Bronchial epithelial cell (primary cell): Measurements from ENCODE around the gene SLC35D3. TPM values are rescaled to one million over a fixed set of nuclear protein-coding genes. Genes with fewer than 3 reads are reported as not detected.

Experiments
- DNase-seq: peaks from one replicate; pipeline ENCODE4 v3.0.0-alpha.2; 2010; ENCODE audit warnings: low read depth
- FAIRE-seq: peaks from 2 replicates; lab custom pipeline; 2011; peaks lifted over from hg19 to GRCh38; lab: Jason Lieb, UNC
- H3K27me3 ChIP-seq: 2 replicates; pipeline ENCODE4 v1.5.1; 2011; ENCODE audit warnings: low read length; ENCODE audit not compliant: control insufficient read depth, insufficient read depth
- H3K36me3 ChIP-seq: 2 replicates; pipeline ENCODE4 v1.5.1; 2011; ENCODE audit warnings: low read length; ENCODE audit not compliant: control insufficient read depth, insufficient read depth
- H3K4me3 ChIP-seq: 2 replicates; pipeline ENCODE4 v1.5.1; 2011; ENCODE audit warnings: mild to moderate bottlenecking, low read depth, low read length, control low read depth
- CTCF ChIP-seq: IDR thresholded peaks from 2 replicates; pipeline ENCODE4 v1.5.1; 2011; ENCODE audit warnings: mild to moderate bottlenecking, moderate library complexity, low read length, control low read depth, inconsistent platforms; ENCODE audit not compliant: insufficient read depth, severe bottlenecking
- total RNA-seq: library from RNA; depleted of rRNA; stranded (reverse); fragments of >200 nt; gene quantifications from 2 replicates; pipeline ENCODE4 v1.2.1, GENCODE V29; 2014

The SLC35D3 gene
- total RNA-seq, 1 donor from 2014 or later = not detected

- FAIRE-seq = no peak
- no peaks in the 10 kb centered on the region for H3K27me3 ChIP-seq
- H3K4me3 ChIP-seq = no peak overlapping the region
- H3K36me3 ChIP-seq = no peaks in the 10 kb centered on the region
- TF ChIP-seq CTCF = no peak
- no peak for DNase-seq
These were observed 32.6 kb upstream of the SLC35D3 start for GRCh38 chr6:136889271-136890193.

DNA sequence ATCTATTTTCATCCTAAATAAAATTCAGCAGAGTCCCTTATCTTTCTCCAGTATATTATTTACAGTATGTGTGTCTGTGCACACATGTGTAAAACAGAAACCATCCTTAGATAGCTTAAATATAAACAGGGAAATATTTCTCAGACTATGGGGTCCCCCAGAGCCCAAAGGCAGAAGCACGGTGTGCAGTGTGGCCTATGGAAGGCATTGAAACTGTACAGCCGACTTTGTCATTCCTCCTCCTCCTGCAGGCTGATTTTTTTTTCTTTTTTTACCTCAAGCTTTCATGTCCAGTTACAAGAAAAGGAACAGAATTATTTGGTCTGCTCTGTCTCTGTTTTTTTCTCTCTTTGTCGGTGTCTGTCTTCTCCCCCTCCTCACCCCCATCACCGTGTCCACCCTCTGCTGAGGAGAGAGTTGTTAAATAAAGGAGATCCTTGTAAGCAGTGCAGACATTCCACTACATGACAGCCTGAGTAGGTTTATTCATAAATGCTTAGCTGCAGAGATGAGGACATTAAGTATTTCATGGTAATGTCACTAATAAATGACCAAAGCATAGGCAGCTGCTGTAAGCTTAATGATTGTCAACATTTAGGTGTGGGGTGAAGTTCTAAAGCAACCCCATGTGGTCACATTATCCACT, 31.8 kb upstream of the SLC35D3 start:
- no peak for DNase-seq
- Histone ChIP-seq H3K27me3 (no peaks in the 10 kb centered on the region), H3K36me3 (no peaks in the 10 kb centered on the region), H3K4me3 (no peak overlapping the region)
- FAIRE-seq = no peak
- no peak for TF ChIP-seq CTCF

- no peak for FAIRE-seq
These were observed 31.1 kb upstream of the SLC35D3 start for GRCh38 chr6:136890986-136891385.

GRCh38 chr6:136893187-136893586, 28.9 kb upstream of the SLC35D3 start:
- DNase-seq = no peak
- no peak for FAIRE-seq
- no peak overlapping the region for H3K4me3 ChIP-seq
- no peaks in the 10 kb centered on the region for H3K27me3 ChIP-seq
- TF ChIP-seq CTCF = no peak
- no peaks in the 10 kb centered on the region for H3K36me3 ChIP-seq

More at GRCh38 chr6:136890986-136891385, 31.1 kb upstream of the SLC35D3 start:
- no peak for TF ChIP-seq CTCF
- Histone ChIP-seq H3K27me3 (no peaks in the 10 kb centered on the region), H3K36me3 (no peaks in the 10 kb centered on the region), H3K4me3 (no peak overlapping the region)
- DNase-seq = no peak

- FAIRE-seq (no peak), DNase-seq (no peak)
- H3K4me3 ChIP-seq = no peak overlapping the region
- no peaks in the 10 kb centered on the region for H3K27me3 ChIP-seq
- TF ChIP-seq CTCF = no peak
- H3K36me3 ChIP-seq = no peaks in the 10 kb centered on the region
These were observed 26.2 kb upstream of the SLC35D3 start for GRCh38 chr6:136895901-136896300.
